HCT116 (cell line): ENCODE results near the gene CEP112.

Source experiments
- ATF3 ChIP-seq: IDR thresholded peaks from 2 replicates; pipeline ENCODE4 v1.6.1; 2012
- CEBPB ChIP-seq: IDR thresholded peaks from 2 replicates; pipeline ENCODE4 v1.6.1; 2012; ENCODE audit warnings: low read depth
- CTCF ChIP-seq, 3 experiments: fragments of 200-600 bp in 1 of 3; sonication (generic) in 1 of 3; IDR thresholded peaks in 2 of 3; conservative IDR thresholded peaks in 1 of 3; 2 replicates each; pipeline ENCODE4 v1.5.1; 2012 to 2017; ENCODE audit warnings: low read depth in 2 of 3, low read length in 2 of 3, antibody characterized with exemption in 1 of 3, borderline replicate concordance in 1 of 3, control low read depth in 1 of 3, mild to moderate bottlenecking in 1 of 3, mixed read lengths in 1 of 3, mixed run types in 1 of 3, moderate library complexity in 1 of 3; ENCODE audit not compliant: insufficient read depth in 1 of 3
- EZH2 ChIP-seq: fragments of 200-600 bp; sonication (generic); IDR thresholded peaks from 2 replicates; pipeline ENCODE4 v1.6.1; 2017; ENCODE audit warnings: antibody characterized with exemption, mixed run types
- EZH2phosphoT487 ChIP-seq: fragments of 200-600 bp; IDR thresholded peaks from 2 replicates; pipeline ENCODE4 v1.6.1; 2018; ENCODE audit warnings: antibody characterized with exemption, borderline replicate concordance
- POLR2A ChIP-seq: IDR thresholded peaks from 2 replicates; pipeline ENCODE4 v1.7.0; 2011; ENCODE audit warnings: borderline replicate concordance; ENCODE audit not compliant: insufficient read depth, insufficient read length; ENCODE audit errors: extremely low read depth
- POLR2AphosphoS5 ChIP-seq: IDR thresholded peaks from 2 replicates; pipeline ENCODE4 v1.6.1; 2011; ENCODE audit warnings: mild to moderate bottlenecking, low read depth, low read length, moderate library complexity
- SP1 ChIP-seq: IDR thresholded peaks from 2 replicates; pipeline ENCODE4 v1.6.1; 2012; ENCODE audit warnings: low read depth
- TCF7L2 ChIP-seq: IDR thresholded peaks from 2 replicates; pipeline ENCODE4 v1.7.0; 2011; ENCODE audit warnings: borderline replicate concordance, inconsistent platforms; ENCODE audit not compliant: insufficient read depth, insufficient read length; ENCODE audit errors: extremely low read depth
- YY1 ChIP-seq: IDR thresholded peaks from 2 replicates; pipeline ENCODE4 v1.6.1; 2011; ENCODE audit warnings: low read length, low read depth, moderate library complexity, mild to moderate bottlenecking; ENCODE audit not compliant: insufficient replicate concordance; ENCODE audit errors: extremely low read depth
- ZBTB33 ChIP-seq: IDR thresholded peaks from 2 replicates; pipeline ENCODE4 v1.6.1; 2011; ENCODE audit warnings: mild to moderate bottlenecking, low read length, moderate library complexity; ENCODE audit not compliant: insufficient replicate concordance; ENCODE audit errors: extremely low read depth

- no peak for TF ChIP-seq YY1
- no peak for TF ChIP-seq ATF3
- no peak for TF ChIP-seq CTCF (IDR thresholded peaks at IDR 0.05 in 2 of 3, conservative IDR thresholded peaks at IDR 0.05 in 1 of 3; ENCODE audit: borderline replicate concordance in 1 of 3, insufficient read depth in 1 of 3, low read depth in 2 of 3, low read length in 2 of 3)
- no peak for TF ChIP-seq POLR2A
- TF ChIP-seq TCF7L2 = no peak
- no peak for TF ChIP-seq EZH2
- TF ChIP-seq POLR2AphosphoS5 = no peak
- TF ChIP-seq ZBTB33 = no peak
- no peak for TF ChIP-seq SP1
- no peak for TF ChIP-seq CEBPB
- no peak for TF ChIP-seq EZH2phosphoT487
Observed at GRCh38 chr17:65985571-65985970, 206.4 kb downstream of the CEP112 start.
